NCI-H345 treated with DMSO at 0.1 percent for 48 hours (cell line): ENCODE data around the gene AHNAK2.

Experiments
- DNase-seq: peaks from one replicate; lab custom pipeline; 2025; ENCODE audit not compliant: unreplicated experiment; lab: John Stamatoyannopoulos, UW

Gene AHNAK2

GRCh38 chr14:105012171-105012985 lies 34.2 kb upstream of the AHNAK2 start:
- DNase-seq = no peak

GRCh38 chr14:105011312-105011990 lies 33.3 kb upstream of the AHNAK2 start:
- no peak for DNase-seq

- no peak for DNase-seq
Measured at GRCh38 chr14:105010891-105011291, 32.7 kb upstream of the AHNAK2 start.

DNA sequence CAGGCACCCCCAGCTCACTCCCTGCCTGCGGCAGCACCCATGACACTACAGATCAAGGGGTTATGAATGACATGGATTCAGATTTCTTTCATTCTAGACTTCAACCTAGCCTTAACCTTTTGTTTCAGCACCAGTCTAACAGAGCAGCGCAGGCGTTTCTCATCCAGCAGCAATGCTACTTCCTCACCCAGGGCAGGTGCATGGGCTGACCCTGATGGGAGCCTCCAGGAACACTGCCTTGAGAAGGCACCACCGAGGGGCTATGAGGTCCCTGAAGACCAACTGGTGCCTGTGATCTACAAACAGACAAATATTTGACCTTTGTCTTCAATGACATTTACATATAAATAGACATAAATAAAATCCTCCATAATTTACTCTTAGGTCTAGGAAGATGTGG lies 31.9 kb upstream of the AHNAK2 start:
- DNase-seq = no peak

GRCh38 chr14:105007593-105008264 lies 29.6 kb upstream of the AHNAK2 start:
- DNase-seq = no peak

DNA sequence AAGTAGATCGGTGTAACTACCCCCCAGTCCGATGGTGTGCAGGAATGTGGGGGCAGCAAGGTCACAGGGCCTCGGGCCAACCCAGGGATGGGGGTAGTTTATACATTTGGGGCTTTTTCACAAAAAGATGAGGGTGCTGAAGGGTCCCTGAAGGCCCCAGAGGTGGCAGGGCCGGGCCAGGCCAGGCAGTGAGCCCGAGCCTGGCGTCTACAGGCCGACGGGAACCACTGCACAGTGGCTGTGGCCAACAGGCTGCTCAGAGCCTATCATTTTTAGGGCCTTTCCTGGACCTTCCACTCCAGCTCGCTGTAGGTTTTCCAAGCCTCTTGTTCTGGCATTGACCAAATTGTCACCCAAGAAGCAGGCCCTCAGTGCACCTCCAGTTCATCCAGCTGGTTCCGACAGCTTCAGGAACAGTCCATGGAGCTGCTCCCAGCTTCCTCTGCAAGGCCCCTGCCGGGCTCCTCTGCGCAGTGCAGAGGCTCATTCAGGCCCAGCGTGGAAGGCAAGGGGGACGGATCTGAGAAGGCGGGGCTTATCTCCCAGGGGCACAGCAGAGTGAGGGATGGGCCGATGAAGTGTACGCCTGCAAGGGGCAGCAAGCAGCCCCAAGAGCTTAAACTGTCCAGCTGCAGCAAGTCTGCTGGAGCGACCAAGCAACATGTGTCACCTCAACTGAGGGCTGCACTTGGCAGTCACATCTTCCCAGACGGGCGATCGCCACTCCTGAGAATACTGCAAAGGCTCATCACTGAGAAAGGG lies 28.8 kb upstream of the AHNAK2 start:
- no peak for DNase-seq

- no peak for DNase-seq
Measured at GRCh38 chr14:105005929-105006830, 28.0 kb upstream of the AHNAK2 start.

GRCh38 chr14:105005329-105005928 lies 27.3 kb upstream of the AHNAK2 start:
- no peak for DNase-seq

DNA sequence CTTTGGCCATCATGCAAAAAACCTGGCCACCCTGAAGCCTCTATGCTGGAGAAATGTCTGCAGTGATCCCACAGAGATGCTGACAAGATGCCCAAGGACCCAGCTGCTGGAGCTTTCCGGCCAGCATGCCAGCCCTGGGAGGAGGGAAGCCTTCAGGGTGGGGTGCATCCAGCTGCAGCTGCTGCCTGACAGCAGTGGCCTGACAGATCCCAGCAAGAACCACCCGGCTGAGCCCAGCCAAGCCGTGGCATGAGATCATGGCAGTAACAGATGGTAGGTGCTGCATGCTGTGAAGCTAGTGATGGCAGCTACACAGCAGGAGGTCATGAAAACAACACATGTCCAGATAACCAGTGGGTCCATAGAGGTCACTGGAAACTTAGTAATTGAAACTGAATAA lies 21.2 kb upstream of the AHNAK2 start:
- DNase-seq = no peak

- DNase-seq = peak; percentile 82
Measured at GRCh38 chr14:104998801-104999200, 20.6 kb upstream of the AHNAK2 start.

GRCh38 chr14:104996483-104996882 lies 18.3 kb upstream of the AHNAK2 start:
- no peak for DNase-seq

DNA sequence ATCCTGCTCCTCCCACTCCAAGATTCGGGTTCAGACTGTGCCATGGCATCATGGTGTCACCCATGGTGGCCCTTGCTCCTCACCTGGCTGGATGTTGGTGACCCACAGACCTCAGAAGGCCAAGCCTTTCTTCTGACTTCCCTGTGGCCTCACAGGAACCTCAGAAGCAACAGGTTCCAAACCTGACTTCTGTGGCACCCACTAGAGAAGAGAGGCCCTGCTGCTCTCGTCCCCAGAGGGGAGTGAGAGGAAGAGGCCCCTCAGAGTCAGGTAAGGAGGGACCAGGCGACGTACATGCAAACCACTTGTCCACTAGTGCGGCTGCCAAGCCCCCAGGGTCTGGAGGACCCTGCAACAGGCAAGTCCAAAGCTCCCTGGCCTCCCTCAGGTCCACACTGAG lies 17.9 kb upstream of the AHNAK2 start:
- DNase-seq = no peak

- DNase-seq = no peak
Measured at GRCh38 chr14:104994978-104995377, 16.8 kb upstream of the AHNAK2 start.

DNA sequence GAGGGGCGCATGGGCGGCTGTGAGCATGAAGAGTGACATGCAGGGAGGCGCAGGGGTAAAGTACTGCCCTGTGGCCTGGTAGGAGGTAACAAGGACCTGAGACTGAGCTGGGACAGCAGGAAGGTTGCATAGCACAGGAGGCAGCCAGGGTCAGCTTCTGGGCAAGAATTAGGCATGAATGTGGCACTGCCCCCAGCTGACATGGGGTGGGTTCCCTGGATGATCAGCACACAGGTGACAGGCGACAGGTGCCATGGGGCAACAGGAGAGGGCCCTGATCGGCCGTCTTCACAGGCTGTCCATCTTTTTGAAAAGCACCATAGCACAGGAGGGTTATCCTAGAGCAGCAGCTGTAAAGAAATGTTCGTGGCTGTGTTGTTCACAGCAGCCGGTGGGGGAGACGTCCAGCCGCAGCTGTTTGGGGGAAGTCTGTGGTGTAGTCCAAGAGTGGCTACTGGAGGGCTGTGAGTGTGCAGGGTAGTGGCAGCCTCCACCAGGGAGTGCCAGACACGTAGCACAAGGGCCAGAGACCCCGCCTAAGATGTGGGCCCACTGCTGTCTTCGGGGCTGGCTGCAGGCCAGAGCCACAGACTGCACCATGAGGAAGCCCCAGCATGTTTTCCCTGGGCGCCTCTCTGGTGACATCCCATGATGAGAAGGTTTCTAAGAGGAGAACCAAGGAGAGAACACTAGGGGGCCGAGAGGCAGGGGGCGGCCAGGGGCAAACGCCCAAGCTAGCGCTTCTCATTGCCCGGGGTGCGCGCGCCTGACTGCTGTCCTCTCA lies 15.8 kb upstream of the AHNAK2 start:
- no peak for DNase-seq

GRCh38 chr14:104993306-104993705 lies 15.1 kb upstream of the AHNAK2 start:
- DNase-seq = no peak

GRCh38 chr14:104992501-104992900 lies 14.3 kb upstream of the AHNAK2 start:
- no peak for DNase-seq

DNA sequence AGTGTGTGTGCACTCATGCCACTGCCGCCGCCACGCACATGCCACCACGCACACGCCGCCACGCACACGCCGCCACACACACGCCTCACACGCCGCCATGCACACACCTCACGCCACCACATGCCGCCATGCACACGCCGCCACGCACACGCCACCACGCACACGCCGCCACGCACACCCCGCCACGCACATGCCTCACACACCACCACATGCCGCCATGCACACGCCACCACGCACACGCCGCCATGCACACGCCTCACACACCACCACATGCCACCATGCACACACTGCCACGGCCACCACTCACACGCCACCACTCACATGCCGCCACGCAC lies 13.7 kb upstream of the AHNAK2 start:
- no peak for DNase-seq

DNA sequence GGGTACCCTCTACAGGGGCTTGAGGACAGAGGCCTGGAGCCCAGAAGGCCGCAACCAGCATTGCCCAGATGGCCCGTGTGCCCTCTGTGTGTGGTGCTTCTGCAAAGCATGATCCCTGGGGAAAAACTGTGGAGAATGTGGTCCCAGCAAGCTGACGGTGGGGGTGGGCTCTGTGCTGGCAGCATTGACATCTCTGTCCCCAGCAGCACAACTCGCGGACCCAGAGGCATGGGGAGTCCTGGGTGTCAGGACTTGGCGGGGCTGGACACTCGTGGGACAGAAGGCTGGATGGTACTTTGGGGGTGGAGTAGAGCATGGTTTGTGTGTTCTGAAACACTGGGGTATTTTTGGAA lies 11.8 kb upstream of the AHNAK2 start:
- no peak for DNase-seq

GRCh38 chr14:104989236-104989950 lies 11.2 kb upstream of the AHNAK2 start:
- DNase-seq = no peak
